Fibroblast of pulmonary artery (primary cell): ENCODE results near the gene GYPC.

Source experiments
- DNase-seq: peaks from one replicate; pipeline ENCODE4 v3.0.0-alpha.2; 2010; ENCODE audit warnings: low read depth
- H3K4me3 ChIP-seq: replicated peaks from 2 replicates; pipeline ENCODE4 v1.5.1; 2011; ENCODE audit warnings: low read depth, mild to moderate bottlenecking, control low read depth, low read length, moderate library complexity
- CTCF ChIP-seq: IDR thresholded peaks from 2 replicates; pipeline ENCODE4 v1.5.1; 2011; ENCODE audit warnings: mild to moderate bottlenecking, control low read depth, low read length, inconsistent platforms; ENCODE audit errors: missing control alignments

Gene GYPC

GRCh38 chr2:126676221-126677175, 20.5 kb downstream of the GYPC start:
- no peak for TF ChIP-seq CTCF
- no peak overlapping the region for H3K4me3 ChIP-seq
- no peak for DNase-seq

- H3K4me3 ChIP-seq: no peak overlapping the region
- DNase-seq: no peak
- no peak for TF ChIP-seq CTCF
Measured at GRCh38 chr2:126677176-126677538, 21.2 kb downstream of the GYPC start.

- no peak overlapping the region for H3K4me3 ChIP-seq
- DNase-seq: no peak
- no peak for TF ChIP-seq CTCF
Measured at GRCh38 chr2:126678269-126679065, 22.5 kb downstream of the GYPC start.

GRCh38 chr2:126679094-126679713, 23.2 kb downstream of the GYPC start:
- TF ChIP-seq CTCF: no peak
- DNase-seq: no peak

GRCh38 chr2:126681505-126681904, 25.5 kb downstream of the GYPC start:
- no peak for DNase-seq
- TF ChIP-seq CTCF: no peak
- H3K4me3 ChIP-seq: no peak overlapping the region

More at GRCh38 chr2:126679094-126679713, 23.2 kb downstream of the GYPC start:
- no peak overlapping the region for H3K4me3 ChIP-seq

GRCh38 chr2:126685629-126686028, 29.7 kb downstream of the GYPC start:
- no peak overlapping the region for H3K4me3 ChIP-seq
- no peak for TF ChIP-seq CTCF
- no peak for DNase-seq
